ENCODE results near the gene LDAH. TPM values are rescaled to one million over a fixed set of nuclear protein-coding genes. Genes with fewer than 3 reads are reported as not detected.

The LDAH gene
- total RNA-seq, 2 experiments from 2014 or later = 26.2 to 29.3 TPM

DNA sequence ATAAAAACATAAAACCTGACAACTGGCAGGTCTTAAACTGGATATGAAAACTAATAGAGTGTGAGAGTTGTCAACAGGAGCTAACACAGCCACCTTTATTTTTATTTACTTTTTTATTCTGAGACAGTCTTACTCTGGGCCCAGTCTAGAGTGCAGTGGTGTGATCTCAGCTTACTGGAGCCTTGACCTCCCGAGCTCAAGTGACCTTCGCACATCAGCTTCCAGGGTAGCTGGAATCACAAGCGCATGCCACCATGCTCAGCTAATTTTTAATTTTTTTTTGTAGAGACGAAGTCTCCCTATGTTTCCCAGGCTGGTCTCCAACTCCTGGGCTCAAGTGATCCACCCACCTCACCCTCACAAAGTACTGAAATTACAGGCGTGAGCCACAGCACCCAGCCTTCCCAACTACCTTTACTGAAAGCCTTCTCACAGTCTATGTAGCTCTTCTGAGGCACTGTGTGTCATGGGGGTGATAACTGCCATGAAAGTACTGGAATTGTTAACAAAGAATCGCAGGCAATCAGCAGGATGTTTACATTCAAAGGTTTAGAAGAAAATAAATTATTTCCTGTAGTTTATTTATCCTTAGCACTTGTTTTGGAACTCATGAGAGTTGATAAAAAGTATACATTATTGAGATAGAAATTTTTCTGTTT lies 131.7 kb downstream of the LDAH start:
- intact Hi-C loops (cut with micrococcal nuclease) = no loop called here
- ATAC-seq = no peak
- no peak for DNase-seq
- Mint-ChIP-seq H3K4me1 (ENCODE audit: low read depth) (no peaks in the 10 kb centered on the region), H3K27me3 (no peaks in the 10 kb centered on the region), H3K4me3 (no peak overlapping the region), H3K27ac (no peak overlapping the region), H3K9me3 (peaks cover 2% of the 10 kb centered on the region), H3K36me3 (ENCODE audit: low read depth) (peaks cover 38% of the 10 kb centered on the region)
- TF ChIP-seq, protein P1, sequence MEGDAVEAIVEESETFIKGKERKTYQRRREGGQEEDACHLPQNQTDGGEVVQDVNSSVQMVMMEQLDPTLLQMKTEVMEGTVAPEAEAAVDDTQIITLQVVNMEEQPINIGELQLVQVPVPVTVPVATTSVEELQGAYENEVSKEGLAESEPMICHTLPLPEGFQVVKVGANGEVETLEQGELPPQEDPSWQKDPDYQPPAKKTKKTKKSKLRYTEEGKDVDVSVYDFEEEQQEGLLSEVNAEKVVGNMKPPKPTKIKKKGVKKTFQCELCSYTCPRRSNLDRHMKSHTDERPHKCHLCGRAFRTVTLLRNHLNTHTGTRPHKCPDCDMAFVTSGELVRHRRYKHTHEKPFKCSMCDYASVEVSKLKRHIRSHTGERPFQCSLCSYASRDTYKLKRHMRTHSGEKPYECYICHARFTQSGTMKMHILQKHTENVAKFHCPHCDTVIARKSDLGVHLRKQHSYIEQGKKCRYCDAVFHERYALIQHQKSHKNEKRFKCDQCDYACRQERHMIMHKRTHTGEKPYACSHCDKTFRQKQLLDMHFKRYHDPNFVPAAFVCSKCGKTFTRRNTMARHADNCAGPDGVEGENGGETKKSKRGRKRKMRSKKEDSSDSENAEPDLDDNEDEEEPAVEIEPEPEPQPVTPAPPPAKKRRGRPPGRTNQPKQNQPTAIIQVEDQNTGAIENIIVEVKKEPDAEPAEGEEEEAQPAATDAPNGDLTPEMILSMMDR (IDR thresholded peaks at IDR 0.05) = no peak
- ChIA-PET POLR2A (no interaction called here), CTCF (interaction anchor here (0.9 kb wide), 1 partner anchor 14 kb away, joined by 4 read pairs; no protein-coding TSS in a partner anchor)

DNA sequence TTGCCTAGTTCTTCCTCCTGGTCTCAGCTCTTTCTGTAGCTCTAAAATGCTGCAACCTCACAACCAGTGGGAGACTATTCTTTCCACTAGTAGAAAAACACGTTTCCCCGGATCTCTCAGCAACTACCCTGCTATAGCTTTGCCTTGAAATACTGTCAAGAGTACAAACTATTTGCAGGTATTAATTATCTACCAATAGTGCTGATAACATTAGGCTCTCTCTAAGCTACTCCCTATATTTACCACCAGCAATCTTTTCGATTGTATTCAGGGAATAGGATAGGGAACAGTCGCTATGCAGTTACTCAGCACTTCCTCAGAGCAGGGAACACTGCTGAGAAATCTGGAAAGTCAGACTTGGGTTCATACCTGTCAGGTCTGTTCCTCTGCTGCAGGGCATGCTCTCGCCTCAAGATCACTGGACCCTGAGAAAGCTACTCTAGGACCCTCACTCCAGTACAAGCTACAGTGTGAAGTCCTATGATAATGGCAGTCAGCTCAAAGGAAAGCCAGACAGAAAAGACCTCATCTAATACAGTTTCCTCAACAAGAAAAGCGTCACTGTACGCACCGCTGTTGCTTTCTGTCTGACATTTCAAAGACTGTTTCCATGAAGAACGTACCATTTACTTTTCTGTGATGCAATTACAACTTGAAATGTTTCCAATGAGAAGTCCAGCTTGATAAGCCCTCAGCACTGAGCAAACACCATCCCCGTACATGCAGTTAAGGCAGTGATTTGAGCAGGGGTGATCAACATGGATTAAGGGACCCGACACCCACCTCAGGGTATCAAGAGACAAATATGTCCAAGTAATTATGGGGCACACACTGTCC lies 133.3 kb downstream of the LDAH start:
- intact Hi-C loops (cut with micrococcal nuclease) = no loop called here
- Mint-ChIP-seq H3K4me1 (ENCODE audit: low read depth) (no peaks in the 10 kb centered on the region), H3K9me3 (peaks cover 2% of the 10 kb centered on the region), H3K36me3 (ENCODE audit: low read depth) (peaks cover 37% of the 10 kb centered on the region), H3K4me3 (no peak overlapping the region), H3K27ac (no peak overlapping the region), H3K27me3 (no peaks in the 10 kb centered on the region)
- ATAC-seq (no peak), DNase-seq (no peak)
- POLR2A ChIA-PET = no interaction called here
- CTCF ChIA-PET = no interaction called here
- TF ChIP-seq, protein P1 (IDR thresholded peaks at IDR 0.05) = no peak

DNA sequence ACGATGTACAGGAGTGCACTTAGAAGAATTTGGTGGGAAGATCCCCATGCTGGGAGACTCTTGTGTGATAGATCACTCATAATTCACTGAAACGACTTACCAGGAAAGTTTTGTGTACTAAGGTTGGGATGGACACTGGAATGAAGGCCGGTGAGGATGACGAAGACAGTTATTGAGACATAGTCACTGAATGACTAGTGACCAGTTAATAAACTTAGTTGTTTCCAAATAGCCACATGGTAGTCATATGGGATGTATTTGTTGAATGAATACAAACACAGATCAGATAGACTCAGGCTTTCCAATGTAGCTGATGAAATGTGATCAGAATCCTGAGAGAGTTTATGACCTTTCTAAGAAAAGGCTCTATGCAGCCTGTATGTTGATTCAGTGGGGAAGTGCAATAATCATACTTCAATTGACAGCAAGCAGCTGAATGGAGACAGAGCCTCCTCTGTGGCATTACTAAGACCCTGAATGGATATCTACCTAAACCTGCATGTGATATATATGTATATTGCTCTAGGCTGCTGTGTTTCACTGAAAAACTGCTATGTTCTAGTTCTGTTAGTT lies 135.6 kb downstream of the LDAH start:
- peaks cover 42% of the 10 kb centered on the region for H3K36me3 Mint-ChIP-seq (ENCODE audit: low read depth)
- ATAC-seq = no peak
- no peak overlapping the region for H3K27ac Mint-ChIP-seq

DNA sequence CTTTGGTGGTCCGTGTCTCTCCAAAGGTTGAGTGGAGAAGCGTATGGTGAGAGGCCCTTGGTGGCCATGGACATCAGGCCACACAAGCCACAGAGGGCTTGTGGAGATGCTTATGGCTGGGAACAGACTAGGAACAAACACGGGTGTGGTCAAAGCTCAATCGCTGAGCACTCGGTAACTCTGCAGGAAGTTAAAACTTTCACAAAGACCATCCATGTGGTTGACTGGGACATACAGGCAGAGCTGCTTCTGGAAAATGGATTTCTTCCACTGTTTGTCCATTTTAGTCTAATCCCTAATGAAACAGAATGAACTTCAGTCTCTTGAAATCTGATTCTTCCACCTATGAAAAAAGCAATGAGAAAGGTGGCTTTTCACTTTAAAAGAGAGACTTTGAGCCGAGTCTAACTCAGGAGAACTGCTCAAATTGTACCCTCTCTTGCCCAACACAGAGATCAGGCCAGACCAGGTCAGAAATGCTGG lies 138.3 kb downstream of the LDAH start:
- peaks cover 2% of the 10 kb centered on the region for H3K9me3 Mint-ChIP-seq
- no peaks in the 10 kb centered on the region for H3K4me1 Mint-ChIP-seq (ENCODE audit: low read depth)
- ATAC-seq (no peak), DNase-seq (no peak)
- peaks cover 38% of the 10 kb centered on the region for H3K36me3 Mint-ChIP-seq (ENCODE audit: low read depth)
- intact Hi-C loops (cut with micrococcal nuclease) = no loop called here
- no peak overlapping the region for H3K4me3 Mint-ChIP-seq
- ChIA-PET POLR2A (no interaction called here), CTCF (interaction anchor here (0.8 to 5.9 kb wide), 3 partner anchors 23 to 276 kb away, joined by 3 to 22 read pairs (median 3); partner anchors contain the start of gene HS1BP3)
- TF ChIP-seq, protein P1 (IDR thresholded peaks at IDR 0.05) = no peak
- H3K27me3 Mint-ChIP-seq = no peaks in the 10 kb centered on the region
- no peak overlapping the region for H3K27ac Mint-ChIP-seq

More for the DNA sequence above, 135.6 kb downstream of the LDAH start:
- intact Hi-C loops (cut with micrococcal nuclease) = no loop called here
- TF ChIP-seq, protein P1 (IDR thresholded peaks at IDR 0.05) = no peak
- ChIA-PET CTCF (interaction anchor here (1.0 to 5.9 kb wide), 3 partner anchors 26 to 243 kb away, joined by 3 to 22 read pairs (median 3); no protein-coding TSS in a partner anchor), POLR2A (no interaction called here)
- H3K9me3 Mint-ChIP-seq = peaks cover 2% of the 10 kb centered on the region
- DNase-seq = no peak
- no peaks in the 10 kb centered on the region for H3K4me1 Mint-ChIP-seq (ENCODE audit: low read depth)
- H3K27me3 Mint-ChIP-seq = no peaks in the 10 kb centered on the region
- H3K4me3 Mint-ChIP-seq = no peak overlapping the region

Measured in activated CD8-positive, alpha-beta T cell treated with anti-CD3 and anti-CD28 coated beads for 36 hours (primary cell).